GM18499 (cell line): ENCODE results near the gene SPRR2F.

Experiments
- ATAC-seq: cut with Tn5 transposase; IDR thresholded peaks from one replicate; pipeline ENCODE4 v1.9.1; 2021; ENCODE audit warnings: moderate number of reproducible peaks; ENCODE audit not compliant: insufficient read depth, unreplicated experiment

SPRR2F gene

GRCh38 chr1:153081736-153082135, 31.6 kb downstream of the SPRR2F start:
- no peak for ATAC-seq

- ATAC-seq = no peak
Measured at GRCh38 chr1:153072806-153073726, 40.2 kb downstream of the SPRR2F start.

GRCh38 chr1:153071511-153071910, 41.8 kb downstream of the SPRR2F start, which contains the start of gene SPRR2B:
Gene SPRR2B (minus strand): TSS chr1:153071611. CDS start chr1:153070839, 772 bp downstream.
- no peak for ATAC-seq

GRCh38 chr1:153070243-153070642, 43.1 kb downstream of the SPRR2F start:
- no peak for ATAC-seq
